ENCODE results near the gene ZNF76.
"Not testable (repeated sequence)": the region's sequence is repeated elsewhere in the genome, so short reads cannot be mapped to it uniquely, and the experiment has no call there.

The ZNF76 gene

GRCh38 chr6:35304299-35304698, 44.8 kb downstream of the ZNF76 start:
- no peak for DNase-seq

- no peak for DNase-seq
Measured at GRCh38 chr6:35305117-35305516, 45.6 kb downstream of the ZNF76 start.

GRCh38 chr6:35307138-35307537, 47.6 kb downstream of the ZNF76 start:
- not testable (repeated sequence) for DNase-seq

GRCh38 chr6:35308543-35308942, 49.0 kb downstream of the ZNF76 start:
- DNase-seq, result not testable (repeated sequence)

GRCh38 chr6:35309611-35310264, 50.2 kb downstream of the ZNF76 start:
- DNase-seq, result no peak

- DNase-seq, result no peak
Measured at GRCh38 chr6:35310265-35310831, 50.8 kb downstream of the ZNF76 start.

GRCh38 chr6:35311390-35312075, 52.0 kb downstream of the ZNF76 start:
- DNase-seq, result peak; percentile 37

- DNase-seq, result no peak
Measured at GRCh38 chr6:35312076-35312800, 52.7 kb downstream of the ZNF76 start.

GRCh38 chr6:35312807-35313206, 53.3 kb downstream of the ZNF76 start:
- no peak for DNase-seq

GRCh38 chr6:35317483-35318195, 58.1 kb downstream of the ZNF76 start:
- DNase-seq, result no peak

GRCh38 chr6:35318196-35319171, 58.9 kb downstream of the ZNF76 start:
- DNase-seq, result no peak

GRCh38 chr6:35319346-35320030, 60.0 kb downstream of the ZNF76 start:
- DNase-seq, result no peak

GRCh38 chr6:35320031-35320410, 60.5 kb downstream of the ZNF76 start:
- no peak for DNase-seq

GRCh38 chr6:35321091-35321490, 61.6 kb downstream of the ZNF76 start:
- DNase-seq, result no peak

GRCh38 chr6:35327349-35328027, 68.0 kb downstream of the ZNF76 start:
- peak; percentile 76 for DNase-seq

GRCh38 chr6:35328108-35328723, 68.7 kb downstream of the ZNF76 start:
- no peak for DNase-seq

- DNase-seq, result not testable (repeated sequence)
Measured at GRCh38 chr6:35328965-35329364, 69.4 kb downstream of the ZNF76 start.

GRCh38 chr6:35330541-35331119, 71.1 kb downstream of the ZNF76 start:
- DNase-seq, result no peak

GRCh38 chr6:35332074-35332887, 72.7 kb downstream of the ZNF76 start:
- DNase-seq, result peak; percentile 63
